ENCODE results near the gene PRKCD.

The PRKCD gene

GRCh38 chr3:53161820-53162671 lies 1.0 kb downstream of the PRKCD start:
- no peak for DNase-seq (ENCODE audit: low read depth, low spot score)
- TF ChIP-seq EZH2 (IDR thresholded peaks at IDR 0.05): no peak
- no peak for TF ChIP-seq POLR2AphosphoS5 (IDR thresholded peaks at IDR 0.05; ENCODE audit: borderline replicate concordance, low read depth, low read length)
- TF ChIP-seq FOXP2 (optimal IDR thresholded peaks at IDR 0.05; ENCODE audit: control extremely low read depth, extremely low read length, insufficient read depth): no peak
- Histone ChIP-seq H3K36me3 (ENCODE audit: insufficient read depth, low read length) (no peaks in the 10 kb centered on the region), H3K27ac (no peak overlapping the region), H3K9ac (ENCODE audit: insufficient read length) (no peak overlapping the region), H3K4me3 (peak overlapping the region; percentile 77), H3K9me3 (ENCODE audit: low read depth, low read length) (no peaks in the 10 kb centered on the region)

- H3K36me3 ChIP-seq (ENCODE audit: insufficient read depth, low read length): no peaks in the 10 kb centered on the region
- H3K27ac ChIP-seq: no peak overlapping the region
- H3K9me3 ChIP-seq (ENCODE audit: low read depth, low read length): no peaks in the 10 kb centered on the region
- H3K9ac ChIP-seq (ENCODE audit: insufficient read length): no peak overlapping the region
- no peak for DNase-seq (ENCODE audit: low read depth, low spot score)
- H3K4me3 ChIP-seq: no peak overlapping the region; the same call in 1 of the 2 replicates
- TF ChIP-seq FOXP2 (optimal IDR thresholded peaks at IDR 0.05; ENCODE audit: control extremely low read depth, extremely low read length, insufficient read depth): no peak
- TF ChIP-seq POLR2AphosphoS5 (IDR thresholded peaks at IDR 0.05; ENCODE audit: borderline replicate concordance, low read depth, low read length): no peak
- no peak for TF ChIP-seq EZH2 (IDR thresholded peaks at IDR 0.05)
Observed at GRCh38 chr3:53162672-53163443, 1.8 kb downstream of the PRKCD start.

- Histone ChIP-seq H3K4me3 (no peak overlapping the region), H3K9me3 (ENCODE audit: low read depth, low read length) (no peaks in the 10 kb centered on the region), H3K27ac (no peak overlapping the region), H3K36me3 (ENCODE audit: insufficient read depth, low read length) (no peaks in the 10 kb centered on the region), H3K9ac (ENCODE audit: insufficient read length) (no peak overlapping the region)
- no peak for DNase-seq (ENCODE audit: low read depth, low spot score)
- TF ChIP-seq EZH2 (IDR thresholded peaks at IDR 0.05) (no peak), FOXP2 (optimal IDR thresholded peaks at IDR 0.05; ENCODE audit: control extremely low read depth, extremely low read length, insufficient read depth) (no peak), POLR2AphosphoS5 (IDR thresholded peaks at IDR 0.05; ENCODE audit: borderline replicate concordance, low read depth, low read length) (no peak)
Observed at GRCh38 chr3:53163444-53164387, 2.7 kb downstream of the PRKCD start.

DNA sequence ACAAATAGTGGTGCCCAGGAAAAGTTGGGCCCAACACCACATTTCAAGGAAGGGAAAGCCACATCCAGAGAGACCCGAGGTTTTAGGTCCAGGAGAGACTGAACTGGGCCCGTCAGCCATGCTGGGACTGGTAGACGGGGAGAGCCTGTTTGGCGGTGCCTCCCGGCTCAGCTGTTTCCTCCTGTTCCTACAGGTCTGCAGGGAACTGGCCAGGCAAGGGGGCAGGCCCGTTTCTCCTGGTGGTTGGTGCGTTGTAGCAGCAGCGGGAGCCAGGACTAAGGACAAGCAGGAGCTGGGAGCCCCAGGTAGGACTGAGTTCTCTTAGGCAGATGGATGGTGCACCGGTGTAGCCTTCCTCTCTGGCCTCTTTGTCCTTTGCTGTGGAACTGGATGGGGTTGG lies 3.9 kb downstream of the PRKCD start:
- Histone ChIP-seq H3K9me3 (ENCODE audit: low read depth, low read length) (no peaks in the 10 kb centered on the region), H3K27ac (no peak overlapping the region), H3K9ac (ENCODE audit: insufficient read length) (no peak overlapping the region), H3K4me3 (no peak overlapping the region), H3K36me3 (ENCODE audit: insufficient read depth, low read length) (no peaks in the 10 kb centered on the region)
- TF ChIP-seq POLR2AphosphoS5 (IDR thresholded peaks at IDR 0.05; ENCODE audit: borderline replicate concordance, low read depth, low read length): no peak
- no peak for TF ChIP-seq FOXP2 (optimal IDR thresholded peaks at IDR 0.05; ENCODE audit: control extremely low read depth, extremely low read length, insufficient read depth)
- DNase-seq (ENCODE audit: low read depth, low spot score): no peak

GRCh38 chr3:53166206-53166605 lies 5.2 kb downstream of the PRKCD start:
- no peaks in the 10 kb centered on the region for H3K36me3 ChIP-seq (ENCODE audit: insufficient read depth, low read length)

GRCh38 chr3:53166781-53167291 lies 5.8 kb downstream of the PRKCD start:
- H3K27ac ChIP-seq: no peak overlapping the region

More at GRCh38 chr3:53166206-53166605, 5.2 kb downstream of the PRKCD start:
- H3K9ac ChIP-seq (ENCODE audit: insufficient read length): no peak overlapping the region
- no peak for TF ChIP-seq FOXP2 (optimal IDR thresholded peaks at IDR 0.05; ENCODE audit: control extremely low read depth, extremely low read length, insufficient read depth)
- TF ChIP-seq POLR2AphosphoS5 (IDR thresholded peaks at IDR 0.05; ENCODE audit: borderline replicate concordance, low read depth, low read length): no peak
- H3K4me3 ChIP-seq: no peak overlapping the region
- no peaks in the 10 kb centered on the region for H3K9me3 ChIP-seq (ENCODE audit: low read depth, low read length)
- H3K27ac ChIP-seq: no peak overlapping the region
- no peak for DNase-seq (ENCODE audit: low read depth, low spot score)

DNA sequence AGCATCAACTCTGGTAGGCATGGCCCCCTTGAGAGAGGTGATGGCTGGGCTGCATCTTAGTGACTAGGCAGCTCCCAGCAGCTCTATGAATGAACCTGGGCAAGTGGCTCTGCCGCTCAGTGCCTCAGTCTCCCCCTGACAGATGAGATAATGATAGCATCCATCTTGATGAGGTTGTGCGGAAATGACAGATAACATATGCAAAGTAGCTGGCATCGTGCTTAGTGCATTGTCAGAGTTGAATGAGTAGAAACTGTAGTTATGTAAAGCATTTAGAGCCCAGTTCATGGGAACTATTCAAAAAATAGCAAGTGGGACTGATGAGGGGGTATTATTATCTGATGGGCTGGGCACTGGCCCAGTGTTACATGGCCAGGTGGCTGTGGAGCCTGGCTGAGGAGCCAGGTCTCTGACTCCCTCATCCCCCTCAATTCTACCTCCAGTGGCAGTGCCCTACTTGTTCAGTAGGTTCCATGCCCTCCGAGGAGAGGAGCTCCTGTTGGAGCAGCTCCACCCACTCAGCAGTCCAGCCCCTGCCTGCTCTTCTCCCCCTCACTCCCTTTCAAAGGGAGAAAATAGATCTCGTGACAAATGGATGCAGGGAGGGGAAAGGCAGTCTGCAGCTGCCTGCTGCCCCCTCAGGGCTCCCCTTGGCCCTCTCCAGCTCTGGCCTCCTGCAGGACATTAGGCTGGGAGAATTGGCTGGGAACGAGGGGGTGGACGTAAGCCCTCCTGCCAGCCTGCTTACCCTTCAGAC lies 6.6 kb downstream of the PRKCD start:
- H3K9me3 ChIP-seq (ENCODE audit: low read depth, low read length): no peaks in the 10 kb centered on the region
- H3K4me3 ChIP-seq: no peak overlapping the region
- no peak for DNase-seq (ENCODE audit: low read depth, low spot score)
- no peak overlapping the region for H3K27ac ChIP-seq
- no peak overlapping the region for H3K9ac ChIP-seq (ENCODE audit: insufficient read length)
- TF ChIP-seq EZH2 (IDR thresholded peaks at IDR 0.05) (no peak), POLR2AphosphoS5 (IDR thresholded peaks at IDR 0.05; ENCODE audit: borderline replicate concordance, low read depth, low read length) (no peak), FOXP2 (optimal IDR thresholded peaks at IDR 0.05; ENCODE audit: control extremely low read depth, extremely low read length, insufficient read depth) (no peak)
- no peaks in the 10 kb centered on the region for H3K36me3 ChIP-seq (ENCODE audit: insufficient read depth, low read length)

More at GRCh38 chr3:53166781-53167291, 5.8 kb downstream of the PRKCD start:
- Histone ChIP-seq H3K4me3 (no peak overlapping the region), H3K36me3 (ENCODE audit: insufficient read depth, low read length) (no peaks in the 10 kb centered on the region), H3K9me3 (ENCODE audit: low read depth, low read length) (no peaks in the 10 kb centered on the region), H3K9ac (ENCODE audit: insufficient read length) (no peak overlapping the region)
- DNase-seq (ENCODE audit: low read depth, low spot score): no peak
- no peak for TF ChIP-seq FOXP2 (optimal IDR thresholded peaks at IDR 0.05; ENCODE audit: control extremely low read depth, extremely low read length, insufficient read depth)
- TF ChIP-seq POLR2AphosphoS5 (IDR thresholded peaks at IDR 0.05; ENCODE audit: borderline replicate concordance, low read depth, low read length): no peak
- no peak for TF ChIP-seq EZH2 (IDR thresholded peaks at IDR 0.05)

All from SK-N-MC (cell line).